ENCODE results near the gene ZNF398.

- TF ChIP-seq CTCF (IDR thresholded peaks at IDR 0.05; ENCODE audit: poor library complexity, severe bottlenecking) (no peak), EZH2 (IDR thresholded peaks at IDR 0.05; ENCODE audit: borderline replicate concordance, insufficient read depth, low read length, poor library complexity, severe bottlenecking) (no peak), REST (IDR thresholded peaks at IDR 0.05; ENCODE audit: borderline replicate concordance) (no peak)
These were observed 41.0 kb downstream of the ZNF398 start for GRCh38 chr7:149188213-149188612.
